MG63 (cell line): ENCODE data around the gene PDIA3. TPM values are rescaled to one million over a fixed set of nuclear protein-coding genes. Genes with fewer than 3 reads are reported as not detected.
A peak's percentile ranks its signal among the peaks of the same experiment; 100 is the strongest.

Experiments
- DNase-seq: peaks from one replicate; pipeline ENCODE4 v3.0.0-alpha.2; 2020
- H3K27me3 ChIP-seq: fragments of 250-450 bp; sonication (Bioruptor Pico); 2 replicates; pipeline ENCODE4 v1.5.1; 2020; ENCODE audit warnings: mild to moderate bottlenecking, moderate library complexity
- H3K36me3 ChIP-seq: fragments of 250-450 bp; sonication (Bioruptor Pico); 2 replicates; pipeline ENCODE4 v1.5.1; 2020; ENCODE audit warnings: mild to moderate bottlenecking, moderate library complexity
- H3K4me3 ChIP-seq: fragments of 250-450 bp; sonication (Bioruptor Pico); 2 replicates; pipeline ENCODE4 v1.5.1; 2020; ENCODE audit warnings: mild to moderate bottlenecking, moderate library complexity
- H3K9me3 ChIP-seq: fragments of 250-450 bp; sonication (Bioruptor Pico); 2 replicates; pipeline ENCODE4 v1.5.1; 2020; ENCODE audit warnings: mild to moderate bottlenecking, moderate library complexity
- total RNA-seq: library from RNA; depleted of rRNA; stranded (reverse); fragments of >200 nt; shearing (Covaris generic); gene quantifications from 2 replicates; pipeline ENCODE4 v1.2.3, GENCODE V29; 2014; ENCODE audit warnings: low replicate concordance

The PDIA3 gene
- total RNA-seq, 1 experiment from 2014 or later, result 441 TPM

DNA sequence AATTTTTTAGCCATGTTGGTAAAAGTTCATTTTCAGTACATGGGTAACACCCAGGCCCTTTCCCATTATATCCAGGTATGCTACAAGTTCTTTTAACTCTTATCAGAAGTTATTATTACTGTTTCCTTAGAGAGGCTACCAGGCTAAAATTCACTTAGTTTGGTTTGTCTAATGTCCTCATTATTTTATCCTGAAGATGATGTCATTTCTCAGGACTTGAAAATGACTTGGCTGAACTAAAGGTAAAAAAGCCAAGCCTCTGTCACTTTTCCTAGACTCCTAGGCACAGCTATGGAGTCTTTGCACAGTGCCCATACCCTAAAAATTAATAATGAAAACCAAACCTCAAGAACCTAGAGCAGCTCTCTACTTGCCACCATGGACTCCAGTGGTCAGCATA lies 26.4 kb downstream of the PDIA3 start:
- Histone ChIP-seq H3K4me3 (no peak overlapping the region), H3K36me3 (peaks cover 67% of the 10 kb centered on the region), H3K9me3 (no peaks in the 10 kb centered on the region), H3K27me3 (no peaks in the 10 kb centered on the region)
- no peak for DNase-seq

DNA sequence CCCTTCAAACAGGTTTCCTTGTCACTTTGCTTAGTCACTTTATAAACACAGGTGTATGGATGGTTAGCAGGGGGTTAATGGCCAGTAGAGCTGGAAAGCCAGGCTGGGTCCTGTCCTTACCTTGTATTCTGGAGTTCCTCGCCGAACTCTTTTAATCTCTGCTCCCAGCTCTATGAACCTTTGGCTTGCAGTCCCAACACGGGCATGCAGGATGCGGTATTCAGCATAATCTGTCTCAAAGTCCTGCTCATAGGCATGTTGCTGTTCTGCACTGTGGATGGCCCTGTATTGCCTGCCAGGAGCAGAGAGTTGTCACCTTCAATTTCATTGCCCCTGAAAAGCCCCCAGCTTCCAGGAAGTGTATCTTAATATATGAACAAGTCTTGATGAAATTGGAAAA lies 27.8 kb downstream of the PDIA3 start:
- Histone ChIP-seq H3K27me3 (no peaks in the 10 kb centered on the region), H3K4me3 (no peak overlapping the region), H3K36me3 (peaks cover 56% of the 10 kb centered on the region), H3K9me3 (no peaks in the 10 kb centered on the region)
- no peak for DNase-seq

DNA sequence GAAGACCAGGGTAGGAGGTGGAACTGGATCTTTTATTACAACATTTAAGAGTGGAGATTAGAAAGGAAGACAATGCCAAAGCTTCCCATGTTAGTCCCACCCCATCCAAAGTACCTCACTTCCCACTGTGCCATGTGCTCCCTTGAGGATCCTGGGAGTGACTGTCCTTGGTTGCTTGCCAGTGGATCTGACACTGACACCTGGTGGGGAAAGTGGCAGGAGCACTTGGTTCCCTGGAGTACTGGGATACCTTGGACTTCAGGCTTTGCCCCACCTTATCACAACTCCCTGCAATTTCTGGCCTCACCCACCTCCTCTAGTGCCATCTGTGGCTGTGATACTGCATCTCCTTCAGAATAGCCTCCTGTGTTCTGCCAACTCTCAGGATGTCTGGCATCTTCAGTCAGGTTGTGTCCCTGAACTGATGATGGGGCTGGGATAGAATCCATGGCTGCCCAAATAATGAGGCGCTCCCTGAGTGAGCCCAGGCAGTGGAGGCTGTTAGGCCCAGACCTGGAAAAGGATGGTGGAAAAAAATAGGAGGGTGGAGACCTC lies 29.2 kb downstream of the PDIA3 start:
- Histone ChIP-seq H3K36me3 (peaks cover 43% of the 10 kb centered on the region), H3K4me3 (no peak overlapping the region), H3K27me3 (no peaks in the 10 kb centered on the region), H3K9me3 (no peaks in the 10 kb centered on the region)
- DNase-seq, result peak; percentile 61

DNA sequence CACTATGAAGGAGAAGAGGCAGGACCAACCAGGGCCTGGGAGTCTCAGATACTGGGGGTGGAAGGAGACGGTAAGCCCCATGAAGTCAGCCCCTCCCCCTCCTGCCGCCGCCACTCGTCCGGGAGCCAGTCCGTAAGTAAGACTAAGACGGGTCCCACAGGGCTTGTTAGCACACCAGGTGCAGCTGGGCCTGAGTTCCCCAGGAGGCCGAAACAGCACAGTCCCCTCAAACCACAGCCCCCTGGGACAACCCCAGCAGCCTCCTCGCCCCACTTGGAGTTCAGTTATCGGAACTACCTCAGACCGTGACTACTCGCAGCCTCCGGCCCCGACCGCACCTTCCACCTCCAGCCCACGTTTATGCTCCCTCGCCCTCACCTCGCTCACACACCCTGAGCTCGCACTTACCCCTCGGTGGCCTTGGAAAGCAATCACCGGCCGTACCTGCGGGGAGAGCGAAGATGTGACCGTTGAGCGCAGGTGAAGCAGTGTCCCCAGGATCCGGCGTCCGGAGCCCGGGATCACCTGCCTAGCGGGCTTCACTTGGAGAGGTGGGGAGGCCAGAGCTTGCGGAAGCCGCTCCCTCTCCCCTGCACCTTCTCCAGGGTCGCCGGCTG lies 30.0 kb downstream of the PDIA3 start:
- no peaks in the 10 kb centered on the region for H3K27me3 ChIP-seq
- H3K36me3 ChIP-seq, result peaks cover 36% of the 10 kb centered on the region
- DNase-seq, result no peak

DNA sequence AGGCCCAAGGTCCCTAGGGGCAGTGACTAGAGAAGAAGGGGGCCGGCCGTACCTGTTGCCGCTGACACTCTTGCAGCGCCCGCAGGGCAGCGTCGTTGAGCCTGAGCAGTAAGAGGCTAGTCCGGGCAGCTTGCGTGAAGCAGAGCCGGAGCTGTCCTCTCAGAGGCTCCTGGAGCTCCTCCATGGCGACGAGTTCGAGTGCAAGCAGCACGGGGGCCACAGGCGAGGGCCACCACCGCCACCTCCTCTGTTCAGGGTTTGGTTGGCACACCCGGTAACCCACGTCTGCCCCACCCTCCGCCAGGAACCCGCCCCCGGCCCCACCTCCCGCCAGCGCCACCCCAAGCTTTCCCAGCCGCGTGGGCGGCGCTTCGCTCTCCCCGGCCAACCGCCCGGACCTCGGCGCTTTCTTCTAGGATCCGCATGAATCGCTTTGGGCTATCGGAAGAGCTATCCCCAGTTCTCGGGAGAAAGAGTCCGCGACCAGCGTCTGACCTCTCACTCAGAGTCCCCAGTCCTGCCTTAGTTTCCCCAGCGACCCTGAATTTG lies 30.6 kb downstream of the PDIA3 start, which contains the start of gene ELL3:
TSS of gene ELL3 (minus strand) at position 249 of the 549 bp plus-strand sequence. CDS start at position 184, 65 bp downstream.
- peak; percentile 85 for DNase-seq
- peak within 1 kb of the TSS; percentile 64 for H3K4me3 ChIP-seq
- H3K36me3 ChIP-seq, result peaks cover 30% of the 10 kb centered on the region
- no peaks in the 10 kb centered on the region for H3K27me3 ChIP-seq
- no peaks in the 10 kb centered on the region for H3K9me3 ChIP-seq

More for the DNA sequence above, 30.0 kb downstream of the PDIA3 start:
- H3K9me3 ChIP-seq, result no peaks in the 10 kb centered on the region
- no peak overlapping the region; the same call in 1 of the 2 replicates for H3K4me3 ChIP-seq

DNA sequence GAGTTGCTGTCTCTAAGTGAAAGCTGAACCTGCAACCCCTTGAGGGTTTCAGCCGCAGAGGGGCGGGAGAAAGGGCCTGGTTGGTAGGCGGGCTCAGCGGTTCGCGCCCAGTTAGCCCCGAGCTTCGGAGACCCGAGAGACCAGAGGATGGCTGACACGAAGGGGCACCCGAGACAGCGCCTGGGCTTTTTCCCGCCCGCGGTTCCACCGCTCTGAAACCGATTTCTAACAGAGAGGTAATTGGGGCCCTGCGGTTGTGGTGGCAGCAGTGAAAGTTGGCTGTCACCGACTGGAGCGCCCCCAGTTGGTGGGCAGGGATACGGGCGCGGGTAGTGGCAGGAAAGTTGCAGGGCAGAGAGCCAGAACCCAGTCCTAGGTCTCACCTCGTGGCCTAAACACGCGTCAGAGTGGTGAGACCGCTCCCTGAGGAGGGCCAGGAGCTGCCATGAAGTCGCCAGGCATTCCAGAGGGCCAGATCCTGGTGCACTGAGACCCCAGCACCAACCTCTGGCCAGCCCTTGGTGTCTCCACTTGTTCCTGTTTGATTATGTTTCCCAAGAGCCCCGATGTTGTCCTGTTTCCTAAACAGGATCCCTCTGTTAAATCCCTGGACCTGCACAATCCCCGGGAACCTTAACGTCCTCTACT lies 31.2 kb downstream of the PDIA3 start:
- peak; percentile 85 for DNase-seq

DNA sequence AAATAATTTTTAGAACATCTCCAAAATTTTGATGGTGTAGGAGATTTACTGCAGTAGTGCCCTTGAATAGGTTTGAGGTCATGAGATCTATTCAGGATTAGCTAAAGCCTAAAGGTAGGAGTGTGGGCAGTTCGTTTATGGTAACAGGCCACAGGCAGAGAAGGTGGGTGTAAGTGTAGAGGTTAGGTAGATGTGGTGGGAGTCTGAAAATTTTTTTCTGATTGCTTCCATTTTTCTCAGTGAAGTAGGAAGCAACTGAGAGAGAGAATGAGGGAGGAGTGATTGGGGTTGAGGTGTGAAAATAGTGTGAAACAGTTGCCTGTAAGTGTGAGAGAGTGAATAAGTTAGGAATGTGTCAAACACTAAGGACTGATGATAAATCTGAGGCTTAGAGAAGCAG lies 32.8 kb downstream of the PDIA3 start:
- no peak for DNase-seq
- peaks cover 1% of the 10 kb centered on the region; the same call in 1 of the 2 replicates for H3K9me3 ChIP-seq
- H3K27me3 ChIP-seq, result no peaks in the 10 kb centered on the region
- H3K36me3 ChIP-seq, result peaks cover 10% of the 10 kb centered on the region
- H3K4me3 ChIP-seq, result no peak overlapping the region

More for the DNA sequence above, 31.2 kb downstream of the PDIA3 start:
- Histone ChIP-seq H3K27me3 (no peaks in the 10 kb centered on the region), H3K36me3 (peaks cover 24% of the 10 kb centered on the region), H3K9me3 (no peaks in the 10 kb centered on the region), H3K4me3 (peak overlapping the region; percentile 64)

DNA sequence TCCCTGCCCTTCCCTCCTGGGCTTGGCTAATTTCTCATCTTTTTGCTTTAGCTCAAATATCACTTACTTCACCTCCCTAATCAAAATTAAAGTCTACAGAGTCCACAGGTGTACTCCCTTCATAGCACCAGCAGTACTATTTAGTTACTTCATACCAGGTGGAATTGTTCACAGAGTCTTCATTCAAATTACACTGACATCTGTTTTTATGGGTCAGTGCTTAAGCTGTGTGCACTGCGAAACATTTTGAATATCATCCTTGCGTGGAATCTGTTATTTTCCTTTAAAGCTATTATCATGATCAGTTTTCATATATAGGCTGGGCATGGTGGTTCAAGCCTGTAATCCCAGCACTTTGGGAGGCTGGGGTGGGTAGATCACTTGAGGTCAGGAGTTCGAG lies 43.2 kb downstream of the PDIA3 start:
- Histone ChIP-seq H3K27me3 (no peaks in the 10 kb centered on the region), H3K4me3 (no peak overlapping the region), H3K9me3 (no peaks in the 10 kb centered on the region; the same call in 1 of the 2 replicates), H3K36me3 (peaks cover 18% of the 10 kb centered on the region)
- no peak for DNase-seq

DNA sequence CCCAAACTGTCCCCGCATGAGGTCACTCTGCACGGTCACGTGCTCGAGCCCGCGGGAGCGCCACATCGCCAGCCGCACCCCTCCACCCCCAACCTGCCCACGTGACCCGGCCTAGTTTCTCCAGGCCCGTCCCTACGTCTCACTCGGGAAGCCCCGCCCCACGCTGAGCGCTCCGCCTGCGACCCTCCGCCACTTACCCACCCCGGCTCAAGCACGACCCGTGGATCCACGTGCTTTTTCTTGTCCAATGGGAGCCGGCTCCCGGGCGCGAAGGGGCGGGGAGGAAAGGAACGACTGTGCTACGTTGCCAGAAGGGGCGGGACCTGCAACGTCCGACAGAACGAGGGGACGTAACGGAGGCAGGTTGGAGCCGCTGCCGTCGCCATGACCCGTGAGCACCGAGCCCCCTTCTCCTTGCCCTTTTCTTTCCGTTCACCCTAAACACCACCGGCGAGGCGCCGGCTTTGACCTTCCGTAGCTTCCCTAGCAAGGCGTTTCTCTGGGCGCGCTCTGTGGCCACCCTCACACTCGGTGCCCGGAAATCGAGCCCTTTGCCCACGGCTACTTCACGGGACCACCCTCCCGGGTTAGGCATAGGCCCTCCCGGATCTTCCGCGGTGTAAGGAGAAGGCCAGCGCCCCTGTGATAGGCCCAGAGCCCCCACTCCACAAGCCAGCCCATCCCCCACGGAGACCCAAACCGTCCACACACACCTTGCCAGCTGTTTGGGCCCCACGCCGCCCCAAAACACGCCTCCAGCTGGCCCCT lies 45.9 kb downstream of the PDIA3 start, which contains the start of gene SERF2:
TSS of gene SERF2 (plus strand) at position 328 of the 768 bp plus-strand sequence. CDS start at position 385, 57 bp downstream.
- DNase-seq, result peak; percentile 100
- H3K36me3 ChIP-seq, result peaks cover 45% of the 10 kb centered on the region
- H3K27me3 ChIP-seq, result no peaks in the 10 kb centered on the region
- H3K4me3 ChIP-seq, result peak within 1 kb of the TSS; percentile 70
- no peaks in the 10 kb centered on the region for H3K9me3 ChIP-seq

DNA sequence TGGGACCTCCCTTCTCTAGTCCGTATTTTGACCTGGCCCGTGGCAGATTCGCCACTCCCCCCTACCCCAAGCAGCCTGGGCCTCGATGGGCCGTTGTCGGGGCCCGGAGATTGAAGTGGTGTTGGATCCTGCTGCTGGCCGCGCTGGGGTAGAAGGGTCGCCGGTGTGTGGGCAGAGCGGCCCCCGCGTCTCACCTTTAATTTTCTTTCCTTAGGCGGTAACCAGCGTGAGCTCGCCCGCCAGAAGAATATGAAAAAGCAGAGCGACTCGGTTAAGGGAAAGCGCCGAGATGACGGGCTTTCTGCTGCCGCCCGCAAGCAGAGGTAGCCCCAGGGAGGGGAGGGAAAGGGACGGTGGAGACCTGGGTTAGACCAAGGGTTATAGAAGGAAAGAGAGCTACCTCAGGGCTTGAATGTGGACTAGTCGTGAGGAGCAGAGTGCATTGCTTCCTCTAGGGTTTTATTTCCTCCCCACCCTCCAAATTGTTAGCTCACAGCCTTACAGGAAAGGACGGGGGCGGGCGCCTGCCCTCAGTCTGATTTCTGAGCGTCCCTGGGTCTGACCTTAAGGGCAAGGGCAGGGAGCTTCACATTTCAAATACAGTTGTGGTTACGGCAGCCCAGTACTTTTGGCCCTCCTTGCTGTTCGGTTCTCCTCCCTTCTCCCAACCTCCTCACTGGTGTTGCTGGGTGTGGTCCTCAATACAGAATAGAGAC lies 46.7 kb downstream of the PDIA3 start:
- no peaks in the 10 kb centered on the region for H3K9me3 ChIP-seq
- peak; percentile 38 for DNase-seq
- H3K4me3 ChIP-seq, result peak overlapping the region; percentile 70
- H3K27me3 ChIP-seq, result no peaks in the 10 kb centered on the region
- peaks cover 45% of the 10 kb centered on the region for H3K36me3 ChIP-seq

DNA sequence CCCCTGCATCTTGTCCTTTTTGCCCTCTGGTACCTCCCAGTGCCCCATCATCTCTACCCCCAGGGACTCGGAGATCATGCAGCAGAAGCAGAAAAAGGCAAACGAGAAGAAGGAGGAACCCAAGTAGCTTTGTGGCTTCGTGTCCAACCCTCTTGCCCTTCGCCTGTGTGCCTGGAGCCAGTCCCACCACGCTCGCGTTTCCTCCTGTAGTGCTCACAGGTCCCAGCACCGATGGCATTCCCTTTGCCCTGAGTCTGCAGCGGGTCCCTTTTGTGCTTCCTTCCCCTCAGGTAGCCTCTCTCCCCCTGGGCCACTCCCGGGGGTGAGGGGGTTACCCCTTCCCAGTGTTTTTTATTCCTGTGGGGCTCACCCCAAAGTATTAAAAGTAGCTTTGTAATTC lies 47.4 kb downstream of the PDIA3 start:
- H3K27me3 ChIP-seq, result no peaks in the 10 kb centered on the region
- no peak for DNase-seq
- peak overlapping the region; percentile 70 for H3K4me3 ChIP-seq
- no peaks in the 10 kb centered on the region for H3K9me3 ChIP-seq
- H3K36me3 ChIP-seq, result peaks cover 50% of the 10 kb centered on the region

DNA sequence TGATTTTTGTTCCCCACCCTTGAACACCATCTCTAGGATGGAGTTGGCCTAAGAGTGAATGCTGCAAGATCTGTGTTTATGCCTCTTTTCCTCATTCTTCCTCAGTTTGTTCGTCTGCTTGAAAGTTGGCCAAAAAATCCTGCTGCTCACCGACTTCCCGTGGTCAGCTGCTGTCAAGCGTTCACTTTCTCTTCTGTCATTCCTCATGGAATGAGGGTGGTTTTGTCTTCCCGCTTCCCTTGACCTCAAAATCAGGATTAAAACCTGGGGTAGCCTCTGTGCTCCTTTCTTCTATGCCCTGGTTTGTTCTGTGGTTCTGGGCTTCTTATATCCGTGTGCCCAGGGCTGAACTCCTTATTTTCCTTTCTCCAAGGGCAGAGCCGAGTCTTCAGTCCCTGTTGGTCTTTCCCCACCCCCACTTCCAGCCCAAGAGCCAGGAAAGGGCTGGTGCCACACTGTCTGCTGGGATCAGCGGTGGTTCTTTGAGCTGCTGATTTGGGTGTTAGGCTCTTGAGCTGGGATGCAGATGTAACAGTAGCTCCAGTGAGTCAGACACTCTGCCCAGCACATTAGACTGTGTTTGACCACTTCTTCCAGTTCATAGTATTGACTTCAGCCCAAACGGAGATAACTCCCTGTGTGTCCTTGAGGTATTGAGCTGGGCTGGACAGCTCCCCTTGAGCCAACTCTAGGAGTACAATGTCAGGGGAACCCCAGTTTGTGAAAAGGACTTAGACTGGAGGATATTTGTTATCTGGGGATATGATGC lies 48.2 kb downstream of the PDIA3 start:
- H3K9me3 ChIP-seq, result no peaks in the 10 kb centered on the region
- no peaks in the 10 kb centered on the region for H3K27me3 ChIP-seq
- peaks cover 56% of the 10 kb centered on the region for H3K36me3 ChIP-seq
- H3K4me3 ChIP-seq, result peak overlapping the region; percentile 70; the same call in 1 of the 2 replicates
- peak; percentile 34 for DNase-seq

DNA sequence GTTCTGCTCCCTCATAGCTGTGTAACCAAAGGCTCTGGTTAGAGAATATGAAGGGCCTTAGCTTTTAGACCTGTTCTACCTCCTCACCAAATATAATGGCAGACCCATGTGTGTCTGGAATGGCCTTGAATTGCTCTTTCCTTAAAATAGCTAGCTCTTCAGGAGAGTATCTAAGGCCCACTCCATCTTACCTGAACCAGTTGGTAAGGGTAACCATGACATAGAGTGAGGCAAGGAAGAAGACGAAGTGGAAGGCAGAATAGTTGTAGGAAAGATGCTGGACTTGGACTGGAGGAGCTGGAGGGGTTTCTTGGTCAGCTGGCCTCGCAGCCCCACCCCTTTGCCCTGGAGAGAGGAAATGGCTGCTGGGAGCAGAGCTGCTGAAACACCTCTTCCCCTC lies 49.0 kb downstream of the PDIA3 start:
- Histone ChIP-seq H3K9me3 (no peaks in the 10 kb centered on the region), H3K4me3 (no peak overlapping the region), H3K36me3 (peaks cover 63% of the 10 kb centered on the region), H3K27me3 (no peaks in the 10 kb centered on the region)
- no peak for DNase-seq

DNA sequence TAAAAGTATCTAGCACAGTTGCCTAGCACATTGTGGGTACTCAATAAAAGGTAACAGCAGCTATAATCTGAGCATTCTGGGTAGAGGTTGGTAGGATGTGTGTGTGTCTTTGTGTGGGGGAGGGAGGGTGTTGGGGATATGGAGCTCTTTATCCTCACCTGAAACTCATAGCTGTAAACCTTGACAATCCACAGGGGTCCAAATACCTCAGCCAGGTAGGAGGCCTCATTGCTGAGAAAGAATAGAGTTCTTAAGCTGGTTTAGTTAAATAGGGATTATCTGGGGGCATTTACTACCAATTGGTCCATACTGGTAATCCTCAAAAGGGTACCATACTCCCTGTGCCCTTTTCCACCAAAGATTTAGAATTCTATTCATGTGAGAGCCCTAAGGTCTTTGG lies 49.8 kb downstream of the PDIA3 start:
- Histone ChIP-seq H3K4me3 (no peak overlapping the region), H3K27me3 (no peaks in the 10 kb centered on the region), H3K36me3 (peaks cover 71% of the 10 kb centered on the region), H3K9me3 (no peaks in the 10 kb centered on the region; the same call in 1 of the 2 replicates)
- DNase-seq, result no peak

DNA sequence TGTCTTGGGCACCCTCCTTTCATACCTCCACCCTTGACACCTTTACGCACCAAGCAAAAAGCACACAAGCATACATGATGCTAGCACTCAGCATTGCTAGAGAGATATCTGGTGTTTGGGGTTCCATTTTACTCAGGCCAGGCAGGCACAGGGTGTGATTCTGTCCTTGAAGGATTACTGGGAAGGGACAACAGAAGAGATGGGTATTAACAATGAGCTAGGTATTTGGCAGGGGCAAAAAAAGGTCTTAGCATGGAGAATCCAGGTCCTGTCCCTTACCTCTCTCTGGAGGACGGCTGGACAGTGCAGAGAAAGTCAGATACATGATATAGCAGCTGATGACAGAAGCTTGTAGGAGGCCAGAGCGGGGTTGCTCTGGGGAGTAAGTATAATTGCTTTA lies 50.3 kb downstream of the PDIA3 start:
- Histone ChIP-seq H3K36me3 (peaks cover 77% of the 10 kb centered on the region), H3K27me3 (no peaks in the 10 kb centered on the region), H3K9me3 (no peaks in the 10 kb centered on the region; the same call in 1 of the 2 replicates), H3K4me3 (no peak overlapping the region)
- DNase-seq, result no peak
